ENCODE data around the gene PFN1. TPM values are rescaled to one million over a fixed set of nuclear protein-coding genes. Genes with fewer than 3 reads are reported as not detected.
A peak's percentile ranks its signal among the peaks of the same experiment; 100 is the strongest.
"Not testable (repeated sequence)": the region's sequence is repeated elsewhere in the genome, so short reads cannot be mapped to it uniquely, and the experiment has no call there.

PFN1 gene
- total and polyA plus RNA-seq, 7 experiments from 2014 or later = 430 to 2,132 (median 726) TPM

DNA sequence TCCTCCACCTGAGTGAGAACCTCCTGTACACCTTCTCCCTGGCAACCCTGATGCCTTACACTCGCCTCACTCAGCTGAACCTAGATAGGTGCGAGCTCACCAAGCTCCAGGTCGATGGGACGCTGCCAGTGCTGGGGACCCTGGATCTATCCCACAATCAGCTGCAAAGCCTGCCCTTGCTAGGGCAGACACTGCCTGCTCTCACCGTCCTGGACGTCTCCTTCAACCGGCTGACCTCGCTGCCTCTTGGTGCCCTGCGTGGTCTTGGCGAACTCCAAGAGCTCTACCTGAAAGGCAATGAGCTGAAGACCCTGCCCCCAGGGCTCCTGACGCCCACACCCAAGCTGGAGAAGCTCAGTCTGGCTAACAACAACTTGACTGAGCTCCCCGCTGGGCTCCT, 15.6 kb downstream of the PFN1 start:
- DNase-seq = no peak
- no peak overlapping the region for H3K4me3 Mint-ChIP-seq
- H3K4me1 ChIP-seq (ENCODE audit: control insufficient read depth in 2 of 2, insufficient read depth in 2 of 2, low read length in 2 of 2) = peaks cover 8% of the 10 kb centered on the region in 2 donors
- peaks cover 22 to 49% (median 33%) of the 10 kb centered on the region in 7 donors for H3K4me1 Mint-ChIP-seq
- no peaks in the 10 kb centered on the region for H3K27me3 ChIP-seq (ENCODE audit: control insufficient read depth in 2 of 2, insufficient read depth in 2 of 2, low read length in 2 of 2)
- no peak for ATAC-seq
- no peaks in the 10 kb centered on the region for H3K9me3 ChIP-seq (ENCODE audit: control insufficient read depth in 2 of 3, low read length in 3 of 3)
- H3K27ac ChIP-seq (ENCODE audit: low read depth, low read length) = no peak overlapping the region
- ChIA-PET POLR2A (interaction anchor here (1.0 kb wide), 1 partner anchor 36 kb away, joined by 3 read pairs; no protein-coding TSS in a partner anchor), CTCF (interaction anchor here (0.6 kb wide), 1 partner anchor 27 kb away, joined by 3 read pairs; no protein-coding TSS in a partner anchor)
- intact Hi-C loops (cut with micrococcal nuclease) = no loop called here
- peaks cover 13 to 31% (median 17%) of the 10 kb centered on the region in 5 donors for H3K36me3 Mint-ChIP-seq
- peaks cover 0 to 28% (median 7%) of the 10 kb centered on the region in 3 experiments for H3K36me3 ChIP-seq (ENCODE audit: control insufficient read depth in 2 of 3, insufficient read depth in 3 of 3, low read length in 3 of 3)
- H3K27ac Mint-ChIP-seq = no peak overlapping the region
- H3K9me3 Mint-ChIP-seq = peaks cover 0 to 1% (median 0%) of the 10 kb centered on the region in 11 donors
- no peak overlapping the region for H3K4me3 ChIP-seq (ENCODE audit: low read length)
- peaks cover 0 to 4% (median 0%) of the 10 kb centered on the region in 5 donors for H3K27me3 Mint-ChIP-seq

DNA sequence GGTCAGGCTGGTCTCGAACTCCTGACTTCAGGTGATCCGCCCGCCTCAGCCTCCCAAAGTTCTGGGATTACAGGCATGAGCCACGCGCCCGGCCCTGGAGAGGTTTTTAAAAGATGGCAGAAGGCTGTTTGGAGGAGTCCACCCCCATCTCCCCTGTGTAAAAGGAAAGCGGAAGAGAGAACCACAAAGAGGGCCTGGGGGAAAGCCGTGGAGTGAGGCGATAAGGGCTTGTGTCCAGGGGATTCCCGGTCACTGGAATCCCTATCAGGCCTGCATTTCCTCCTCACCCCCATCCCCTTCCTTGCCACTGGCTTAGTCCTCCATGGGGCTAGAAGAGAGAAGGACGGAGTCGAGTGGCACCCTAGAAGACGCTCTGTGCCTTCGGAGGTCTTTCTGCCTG, 16.4 kb downstream of the PFN1 start, which contains the start of gene GP1BA:
Gene GP1BA (plus strand): TSS at position 315 of the 400 bp plus-strand sequence. CDS start 328 bp downstream, outside the sequence.
- ChIA-PET CTCF (no interaction called here), POLR2A (interaction anchor here (1.0 kb wide), 1 partner anchor 36 kb away, joined by 3 read pairs; no protein-coding TSS in a partner anchor)
- Histone ChIP-seq H3K27me3 (ENCODE audit: control insufficient read depth in 2 of 2, insufficient read depth in 2 of 2, low read length in 2 of 2) (no peaks in the 10 kb centered on the region), H3K27ac (ENCODE audit: low read depth, low read length) (no peak within 1 kb of the TSS), H3K9me3 (ENCODE audit: control insufficient read depth in 2 of 3, low read length in 3 of 3) (no peaks in the 10 kb centered on the region), H3K4me3 (ENCODE audit: low read length) (no peak within 1 kb of the TSS), H3K36me3 (ENCODE audit: control insufficient read depth in 2 of 3, insufficient read depth in 3 of 3, low read length in 3 of 3) (peaks cover 0 to 20% (median 2%) of the 10 kb centered on the region in 3 experiments), H3K4me1 (ENCODE audit: control insufficient read depth in 2 of 2, insufficient read depth in 2 of 2, low read length in 2 of 2) (peaks cover 8% of the 10 kb centered on the region in 2 donors)
- Mint-ChIP-seq H3K9me3 (peaks cover 0 to 1% (median 0%) of the 10 kb centered on the region in 11 donors), H3K27ac (peak within 1 kb of the TSS in 1 of 9 donors; percentile 15), H3K4me1 (peaks cover 20 to 45% (median 31%) of the 10 kb centered on the region in 7 donors), H3K4me3 (peak within 1 kb of the TSS in 1 of 10 donors; percentile 18), H3K36me3 (peaks cover 13 to 27% (median 17%) of the 10 kb centered on the region in 5 donors), H3K27me3 (peaks cover 0 to 4% (median 0%) of the 10 kb centered on the region in 5 donors)
- intact Hi-C loops (cut with micrococcal nuclease) = no loop called here
- ATAC-seq (peak; percentile 36), DNase-seq (no peak)

DNA sequence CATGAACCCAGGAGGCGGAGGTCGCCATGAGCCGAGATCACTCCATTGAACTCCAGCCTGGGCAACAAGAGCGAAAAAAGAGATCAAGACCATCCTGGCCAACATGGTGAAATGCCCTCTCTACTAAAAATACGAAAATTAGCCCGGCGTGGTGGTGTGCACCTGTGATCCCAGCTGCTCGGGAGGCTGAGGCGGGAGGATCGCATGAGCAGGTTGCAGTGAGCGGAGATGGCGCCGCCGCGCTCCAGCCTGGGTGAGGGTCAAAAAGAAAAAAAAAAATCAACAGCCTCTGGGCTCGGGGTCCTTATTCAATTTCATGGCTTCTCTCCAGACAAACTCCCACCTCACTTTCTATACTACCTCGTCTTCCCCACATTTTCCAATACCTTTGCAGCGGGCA, 19.4 kb downstream of the PFN1 start:
- CTCF ChIA-PET = no interaction called here
- ATAC-seq (no peak), DNase-seq (no peak)
- Mint-ChIP-seq H3K9me3 (peaks cover 0 to 1% (median 0%) of the 10 kb centered on the region in 11 donors), H3K4me1 (peaks cover 13 to 29% (median 21%) of the 10 kb centered on the region in 7 donors), H3K4me3 (no peak overlapping the region), H3K36me3 (peaks cover 13 to 32% (median 19%) of the 10 kb centered on the region in 5 donors), H3K27ac (peak overlapping the region in 1 of 9 donors; percentile 5), H3K27me3 (peaks cover 0 to under 1% (median 0%) of the 10 kb centered on the region in 5 donors)
- peaks cover 0 to 14% (median 0%) of the 10 kb centered on the region in 3 experiments for H3K36me3 ChIP-seq (ENCODE audit: control insufficient read depth in 2 of 3, insufficient read depth in 3 of 3, low read length in 3 of 3)
- intact Hi-C loops (cut with micrococcal nuclease) = no loop called here
- POLR2A ChIA-PET = interaction anchor here (0.6 kb wide), 1 partner anchor 20 kb away, joined by 3 read pairs; no protein-coding TSS in a partner anchor
- H3K27me3 ChIP-seq (ENCODE audit: control insufficient read depth in 2 of 2, insufficient read depth in 2 of 2, low read length in 2 of 2) = no peaks in the 10 kb centered on the region
- H3K4me3 ChIP-seq (ENCODE audit: low read length) = no peak overlapping the region
- H3K27ac ChIP-seq (ENCODE audit: low read depth, low read length) = no peak overlapping the region
- H3K9me3 ChIP-seq (ENCODE audit: control insufficient read depth in 2 of 3, low read length in 3 of 3) = no peaks in the 10 kb centered on the region
- peaks cover under 1% of the 10 kb centered on the region in 2 donors for H3K4me1 ChIP-seq (ENCODE audit: control insufficient read depth in 2 of 2, insufficient read depth in 2 of 2, low read length in 2 of 2)

DNA sequence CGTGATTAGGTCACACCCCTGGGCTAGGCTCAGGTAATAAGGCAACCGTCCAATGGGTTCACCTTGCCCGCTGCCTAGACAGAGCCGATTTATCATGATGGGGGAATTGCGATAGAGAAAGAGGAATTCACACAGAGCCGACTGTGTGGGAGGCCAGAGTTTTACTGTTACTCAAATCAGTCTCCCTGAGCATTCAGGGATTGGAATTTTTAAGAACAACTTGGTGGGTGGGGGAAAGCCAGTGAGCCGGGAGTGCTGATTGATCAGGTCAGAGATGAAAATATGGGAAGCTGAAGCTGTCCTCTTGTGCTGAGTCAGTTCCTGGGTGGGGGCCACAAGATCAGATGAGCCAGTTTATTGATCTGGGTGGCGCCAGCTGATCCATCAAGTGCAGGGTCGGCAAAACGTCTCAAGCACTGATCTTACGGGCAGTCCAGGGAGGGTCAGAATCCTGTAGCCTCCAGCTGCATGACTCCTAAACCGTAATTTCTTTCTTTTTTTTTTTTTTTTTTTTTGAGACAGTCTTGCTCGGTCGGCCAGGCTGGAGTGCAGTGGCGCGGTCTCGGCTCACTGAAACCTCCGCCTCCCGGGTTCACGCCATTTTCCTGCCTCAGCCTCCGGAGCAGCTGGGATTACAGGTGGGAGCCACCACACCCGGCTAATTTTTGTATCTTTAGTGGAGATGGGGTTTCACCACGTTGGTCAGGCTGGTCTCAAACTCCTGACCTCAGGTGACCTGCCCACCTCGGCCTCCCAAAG, 21.6 kb downstream of the PFN1 start:
- H3K4me3 ChIP-seq (ENCODE audit: low read length); H3K9me3 Mint-ChIP-seq; CTCF ChIA-PET; H3K4me1 ChIP-seq (ENCODE audit: control insufficient read depth in 2 of 2, insufficient read depth in 2 of 2, low read length in 2 of 2); H3K27ac Mint-ChIP-seq; H3K9me3 ChIP-seq (ENCODE audit: control insufficient read depth in 2 of 3, low read length in 3 of 3); H3K27me3 ChIP-seq (ENCODE audit: control insufficient read depth in 2 of 2, insufficient read depth in 2 of 2, low read length in 2 of 2); DNase-seq; ATAC-seq; H3K27ac ChIP-seq (ENCODE audit: low read depth, low read length); intact Hi-C loops (cut with micrococcal nuclease); H3K27me3 Mint-ChIP-seq; POLR2A ChIA-PET: not testable (repeated sequence)
- H3K4me3 Mint-ChIP-seq = peak overlapping the region in 1 of 10 donors; percentile 8
- H3K36me3 ChIP-seq (ENCODE audit: control insufficient read depth in 2 of 3, insufficient read depth in 3 of 3, low read length in 3 of 3) = peaks cover 0 to 14% (median 0%) of the 10 kb centered on the region in 3 experiments
- peaks cover 11 to 28% (median 19%) of the 10 kb centered on the region in 5 donors for H3K36me3 Mint-ChIP-seq
- H3K4me1 Mint-ChIP-seq = peaks cover 4 to 19% (median 10%) of the 10 kb centered on the region in 7 donors

DNA sequence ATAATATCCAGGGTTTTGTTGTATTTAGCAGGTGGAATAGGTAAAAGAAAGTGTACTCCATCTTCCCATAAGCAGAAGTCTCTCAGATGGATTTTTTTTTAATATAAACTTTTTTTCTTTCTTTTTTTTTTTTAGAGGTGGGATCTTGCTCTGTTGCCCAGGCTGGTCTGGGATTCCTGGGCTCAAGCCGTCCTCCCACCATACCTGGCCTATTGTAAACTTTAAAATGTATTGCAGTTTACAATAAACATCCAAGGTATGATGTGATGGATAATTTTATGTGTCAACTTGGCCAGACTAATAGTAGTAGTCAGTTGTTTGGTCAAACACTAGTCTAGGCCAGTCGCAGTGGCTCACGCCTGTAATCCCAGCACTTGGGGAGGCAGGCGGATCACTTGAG, 27.0 kb downstream of the PFN1 start:
- intact Hi-C loops (cut with micrococcal nuclease) = no loop called here

DNA sequence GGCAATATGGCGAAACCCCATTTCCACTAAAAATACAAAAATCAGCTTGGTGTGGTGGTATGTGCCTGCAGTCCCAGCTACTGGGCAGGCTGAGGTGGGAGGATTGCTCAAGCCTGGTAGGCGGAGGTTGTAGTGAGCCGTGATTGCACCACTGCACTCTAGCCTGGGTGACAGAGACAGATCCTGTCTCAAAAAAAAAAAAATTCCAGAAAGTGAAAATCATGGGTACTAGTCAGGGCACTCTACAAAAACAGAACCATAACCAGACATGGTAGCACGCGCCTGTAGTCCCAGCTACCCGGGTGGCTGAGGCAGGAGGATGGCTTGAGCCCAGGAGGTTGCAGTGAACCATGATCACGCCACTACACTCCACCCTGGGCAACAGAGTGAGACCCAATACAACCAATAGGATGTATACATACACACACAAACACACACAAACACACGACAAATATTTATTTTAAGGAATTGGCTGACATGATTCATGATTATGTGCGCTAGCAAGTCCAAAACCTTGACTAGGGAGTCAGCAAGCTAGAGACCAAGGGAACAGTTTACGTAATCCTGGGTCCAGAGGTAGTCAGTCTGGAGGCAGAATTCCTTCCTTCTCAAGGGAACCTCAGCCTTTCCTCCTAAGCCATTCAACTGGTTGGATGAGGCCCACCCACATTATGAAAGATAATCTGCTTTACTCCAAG, 27.8 kb downstream of the PFN1 start:
- CTCF ChIA-PET = no interaction called here
- H3K4me1 Mint-ChIP-seq = peaks cover 0 to 5% (median 0%) of the 10 kb centered on the region in 7 donors

More for the DNA sequence above, 27.0 kb downstream of the PFN1 start:
- no peaks in the 10 kb centered on the region for H3K27me3 Mint-ChIP-seq
- no peak overlapping the region for H3K4me3 Mint-ChIP-seq
- no peaks in the 10 kb centered on the region for H3K36me3 ChIP-seq (ENCODE audit: control insufficient read depth in 2 of 3, insufficient read depth in 3 of 3, low read length in 3 of 3)
- POLR2A ChIA-PET = no interaction called here
- peaks cover 0 to 6% (median under 1%) of the 10 kb centered on the region in 7 donors for H3K4me1 Mint-ChIP-seq
- H3K4me3 ChIP-seq (ENCODE audit: low read length) = no peak overlapping the region
- CTCF ChIA-PET = no interaction called here
- no peaks in the 10 kb centered on the region for H3K9me3 Mint-ChIP-seq
- no peak overlapping the region for H3K27ac Mint-ChIP-seq
- DNase-seq (no peak), ATAC-seq (no peak)
- no peaks in the 10 kb centered on the region for H3K27me3 ChIP-seq (ENCODE audit: control insufficient read depth in 2 of 2, insufficient read depth in 2 of 2, low read length in 2 of 2)
- no peaks in the 10 kb centered on the region for H3K9me3 ChIP-seq (ENCODE audit: control insufficient read depth in 2 of 3, low read length in 3 of 3)
- no peaks in the 10 kb centered on the region for H3K4me1 ChIP-seq (ENCODE audit: control insufficient read depth in 2 of 2, insufficient read depth in 2 of 2, low read length in 2 of 2)
- H3K27ac ChIP-seq (ENCODE audit: low read depth, low read length) = no peak overlapping the region
- H3K36me3 Mint-ChIP-seq = peaks cover 0 to 4% (median under 1%) of the 10 kb centered on the region in 5 donors

More for the DNA sequence above, 27.8 kb downstream of the PFN1 start:
- Histone ChIP-seq H3K9me3 (ENCODE audit: control insufficient read depth in 2 of 3, low read length in 3 of 3) (no peaks in the 10 kb centered on the region), H3K36me3 (ENCODE audit: control insufficient read depth in 2 of 3, insufficient read depth in 3 of 3, low read length in 3 of 3) (no peaks in the 10 kb centered on the region), H3K4me1 (ENCODE audit: control insufficient read depth in 2 of 2, insufficient read depth in 2 of 2, low read length in 2 of 2) (no peaks in the 10 kb centered on the region), H3K27me3 (ENCODE audit: control insufficient read depth in 2 of 2, insufficient read depth in 2 of 2, low read length in 2 of 2) (no peaks in the 10 kb centered on the region), H3K27ac (ENCODE audit: low read depth, low read length) (no peak overlapping the region), H3K4me3 (ENCODE audit: low read length) (no peak overlapping the region)
- peak; percentile 65 for ATAC-seq
- H3K36me3 Mint-ChIP-seq = peaks cover 0 to 4% (median 0%) of the 10 kb centered on the region in 5 donors
- POLR2A ChIA-PET = interaction anchor here (1.1 to 1.4 kb wide), 2 partner anchors 11 to 47 kb away, joined by 3 to 4 read pairs; partner anchors contain the start of gene SPAG7
- intact Hi-C loops (cut with micrococcal nuclease) = no loop called here
- H3K4me3 Mint-ChIP-seq = no peak overlapping the region
- H3K9me3 Mint-ChIP-seq = no peaks in the 10 kb centered on the region
- no peaks in the 10 kb centered on the region for H3K27me3 Mint-ChIP-seq
- DNase-seq = no peak
- H3K27ac Mint-ChIP-seq = no peak overlapping the region

All from naive thymus-derived CD4-positive, alpha-beta T cell (primary cell).